IPS-20b (cell line): ENCODE measurements around the gene SLC24A4.

Experiments used
- H3K27ac ChIP-seq: one replicate; pipeline ENCODE4 v1.5.1; 2013; ENCODE audit warnings: low read length
- H3K27me3 ChIP-seq: 2 replicates; pipeline ENCODE4 v1.6.1; 2013; ENCODE audit warnings: mild to moderate bottlenecking, low read length, inconsistent platforms; ENCODE audit not compliant: insufficient read depth
- H3K36me3 ChIP-seq: 2 replicates; pipeline ENCODE4 v1.6.1; 2013; ENCODE audit warnings: low read depth, mild to moderate bottlenecking, inconsistent platforms, low read length, moderate library complexity; ENCODE audit not compliant: insufficient read depth
- H3K4me1 ChIP-seq: 2 replicates; pipeline ENCODE4 v1.6.1; 2013; ENCODE audit warnings: mild to moderate bottlenecking, control low read depth, inconsistent platforms, low read length, moderate library complexity; ENCODE audit not compliant: insufficient read depth
- H3K4me3 ChIP-seq: 2 replicates; pipeline ENCODE4 v1.5.1; 2013; ENCODE audit warnings: mild to moderate bottlenecking, low read length, inconsistent platforms
- H3K9ac ChIP-seq: 2 replicates; pipeline ENCODE4 v1.6.1; 2013; ENCODE audit warnings: low read depth, mild to moderate bottlenecking, inconsistent platforms, low read length, moderate library complexity
- H3K9me3 ChIP-seq: 2 replicates; pipeline ENCODE4 v1.6.1; 2013; ENCODE audit warnings: mild to moderate bottlenecking, low read depth, low read length, inconsistent platforms; ENCODE audit not compliant: insufficient read depth

Gene SLC24A4

GRCh38 chr14:92380131-92380530 is 57.2 kb downstream of the SLC24A4 start:
- Histone ChIP-seq H3K36me3 (no peaks in the 10 kb centered on the region), H3K9ac (no peak overlapping the region), H3K27ac (no peak overlapping the region), H3K4me3 (no peak overlapping the region), H3K4me1 (no peaks in the 10 kb centered on the region; the same call in 1 of the 2 replicates), H3K9me3 (no peaks in the 10 kb centered on the region), H3K27me3 (no peaks in the 10 kb centered on the region)

GRCh38 chr14:92380582-92380981 is 57.6 kb downstream of the SLC24A4 start:
- Histone ChIP-seq H3K9me3 (no peaks in the 10 kb centered on the region), H3K9ac (no peak overlapping the region), H3K4me3 (no peak overlapping the region), H3K4me1 (no peaks in the 10 kb centered on the region; the same call in 1 of the 2 replicates), H3K36me3 (no peaks in the 10 kb centered on the region), H3K27me3 (no peaks in the 10 kb centered on the region), H3K27ac (no peak overlapping the region)

DNA sequence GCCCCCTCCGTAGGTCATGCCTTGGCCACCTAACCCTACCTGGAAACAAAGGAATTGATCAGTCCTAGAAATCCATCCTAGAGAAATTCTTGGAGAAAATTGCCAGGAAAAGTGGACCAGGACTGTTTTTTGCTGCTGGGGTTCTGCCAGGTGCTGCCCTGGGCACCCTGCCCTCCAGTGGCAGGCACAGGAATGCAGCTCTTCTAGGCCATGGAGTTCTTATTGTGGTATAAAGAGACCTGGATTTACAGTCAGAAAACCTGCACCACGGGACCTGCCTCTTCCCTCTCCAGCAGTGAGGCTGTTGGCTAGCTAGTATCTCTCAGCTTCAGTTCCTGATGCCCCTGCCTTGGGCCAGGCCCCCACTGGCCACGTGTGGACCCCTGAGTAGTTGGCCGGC is 59.7 kb downstream of the SLC24A4 start:
- no peak overlapping the region for H3K9ac ChIP-seq
- no peak overlapping the region for H3K4me3 ChIP-seq
- H3K9me3 ChIP-seq, result no peaks in the 10 kb centered on the region
- H3K27ac ChIP-seq, result no peak overlapping the region
- H3K36me3 ChIP-seq, result no peaks in the 10 kb centered on the region
- H3K4me1 ChIP-seq, result peaks cover 5% of the 10 kb centered on the region; the same call in 1 of the 2 replicates
- H3K27me3 ChIP-seq, result no peaks in the 10 kb centered on the region

GRCh38 chr14:92383805-92384204 is 60.8 kb downstream of the SLC24A4 start:
- H3K4me1 ChIP-seq, result peaks cover 5% of the 10 kb centered on the region; the same call in 1 of the 2 replicates
- no peak overlapping the region for H3K4me3 ChIP-seq
- H3K9me3 ChIP-seq, result no peaks in the 10 kb centered on the region
- no peaks in the 10 kb centered on the region for H3K36me3 ChIP-seq
- H3K27me3 ChIP-seq, result no peaks in the 10 kb centered on the region
- no peak overlapping the region for H3K27ac ChIP-seq
- no peak overlapping the region for H3K9ac ChIP-seq

GRCh38 chr14:92384461-92385133 is 61.6 kb downstream of the SLC24A4 start:
- peaks cover 7% of the 10 kb centered on the region; the same call in 1 of the 2 replicates for H3K4me1 ChIP-seq
- H3K9ac ChIP-seq, result no peak overlapping the region
- H3K4me3 ChIP-seq, result no peak overlapping the region
- H3K9me3 ChIP-seq, result no peaks in the 10 kb centered on the region
- no peaks in the 10 kb centered on the region for H3K36me3 ChIP-seq
- H3K27me3 ChIP-seq, result no peaks in the 10 kb centered on the region
- H3K27ac ChIP-seq, result no peak overlapping the region

DNA sequence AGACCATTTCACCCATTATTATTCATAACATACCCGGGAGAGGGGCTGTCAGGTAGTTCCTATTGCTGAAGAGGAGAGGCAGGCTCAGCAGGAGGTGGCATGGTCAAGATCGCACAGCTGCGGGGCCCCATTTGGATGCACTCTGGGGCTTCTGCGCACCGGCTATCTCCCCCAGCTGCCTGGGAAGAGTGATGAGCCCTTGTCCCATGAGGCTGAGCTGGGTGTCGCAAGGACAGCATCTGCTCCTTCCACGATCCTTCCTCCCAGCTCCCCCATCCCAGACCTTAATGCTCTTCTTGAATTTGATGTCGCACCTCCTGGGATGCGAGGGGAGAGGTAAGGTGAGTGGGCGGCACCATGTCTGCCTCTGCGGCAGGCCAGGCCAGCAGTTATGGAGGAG is 62.6 kb downstream of the SLC24A4 start:
- Histone ChIP-seq H3K9me3 (no peaks in the 10 kb centered on the region), H3K4me1 (peaks cover 7% of the 10 kb centered on the region; the same call in 1 of the 2 replicates), H3K27me3 (no peaks in the 10 kb centered on the region), H3K36me3 (no peaks in the 10 kb centered on the region), H3K27ac (no peak overlapping the region), H3K4me3 (no peak overlapping the region), H3K9ac (no peak overlapping the region)

DNA sequence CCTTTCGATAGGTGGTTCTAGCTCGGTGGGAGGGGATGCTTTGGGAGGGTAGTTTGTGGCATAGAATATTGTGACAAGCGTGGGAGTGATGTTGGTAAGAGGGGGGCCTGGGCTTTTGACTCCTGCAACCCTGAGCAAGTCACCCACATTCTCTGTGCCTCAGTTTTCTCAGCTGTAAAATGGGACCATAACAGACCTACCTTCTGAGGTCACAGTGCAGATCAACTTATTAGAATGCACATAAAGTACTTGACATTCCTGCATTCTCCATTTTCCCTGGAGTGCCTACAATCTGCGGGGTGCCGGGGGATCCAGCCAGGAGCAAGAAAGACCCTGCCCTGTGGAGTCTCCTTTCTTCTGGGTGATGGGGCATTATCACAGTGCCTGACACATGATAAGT is 63.2 kb downstream of the SLC24A4 start:
- H3K27me3 ChIP-seq, result no peaks in the 10 kb centered on the region
- no peak overlapping the region for H3K4me3 ChIP-seq
- H3K9me3 ChIP-seq, result no peaks in the 10 kb centered on the region
- H3K4me1 ChIP-seq, result peaks cover 7% of the 10 kb centered on the region; the same call in 1 of the 2 replicates
- H3K27ac ChIP-seq, result no peak overlapping the region
- H3K36me3 ChIP-seq, result no peaks in the 10 kb centered on the region
- H3K9ac ChIP-seq, result no peak overlapping the region

- no peak overlapping the region for H3K4me3 ChIP-seq
- H3K9ac ChIP-seq, result no peak overlapping the region
- H3K36me3 ChIP-seq, result no peaks in the 10 kb centered on the region
- no peaks in the 10 kb centered on the region for H3K9me3 ChIP-seq
- no peaks in the 10 kb centered on the region for H3K27me3 ChIP-seq
- H3K4me1 ChIP-seq, result peaks cover 7% of the 10 kb centered on the region; the same call in 1 of the 2 replicates
- no peak overlapping the region for H3K27ac ChIP-seq
These were observed 63.7 kb downstream of the SLC24A4 start for GRCh38 chr14:92386637-92387036.

DNA sequence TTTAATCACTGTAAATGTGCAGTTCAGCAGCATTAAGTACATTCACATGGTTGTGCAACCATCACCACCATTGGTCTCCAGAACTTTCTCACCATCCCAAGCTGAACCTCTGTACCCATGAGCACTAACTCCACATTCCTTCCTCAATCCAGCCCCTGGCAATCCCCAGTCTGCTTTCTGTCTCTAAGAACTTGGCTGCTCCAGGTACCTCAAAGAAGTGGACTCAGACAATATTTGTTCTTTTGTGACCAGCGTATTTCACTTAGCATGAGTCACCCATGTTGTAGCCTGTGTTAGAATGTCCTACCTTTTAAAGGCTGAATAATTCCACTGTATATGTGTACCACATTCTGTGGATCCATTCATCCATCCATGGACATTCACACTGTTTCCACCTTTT is 64.6 kb downstream of the SLC24A4 start:
- Histone ChIP-seq H3K27me3 (no peaks in the 10 kb centered on the region), H3K36me3 (no peaks in the 10 kb centered on the region)

DNA sequence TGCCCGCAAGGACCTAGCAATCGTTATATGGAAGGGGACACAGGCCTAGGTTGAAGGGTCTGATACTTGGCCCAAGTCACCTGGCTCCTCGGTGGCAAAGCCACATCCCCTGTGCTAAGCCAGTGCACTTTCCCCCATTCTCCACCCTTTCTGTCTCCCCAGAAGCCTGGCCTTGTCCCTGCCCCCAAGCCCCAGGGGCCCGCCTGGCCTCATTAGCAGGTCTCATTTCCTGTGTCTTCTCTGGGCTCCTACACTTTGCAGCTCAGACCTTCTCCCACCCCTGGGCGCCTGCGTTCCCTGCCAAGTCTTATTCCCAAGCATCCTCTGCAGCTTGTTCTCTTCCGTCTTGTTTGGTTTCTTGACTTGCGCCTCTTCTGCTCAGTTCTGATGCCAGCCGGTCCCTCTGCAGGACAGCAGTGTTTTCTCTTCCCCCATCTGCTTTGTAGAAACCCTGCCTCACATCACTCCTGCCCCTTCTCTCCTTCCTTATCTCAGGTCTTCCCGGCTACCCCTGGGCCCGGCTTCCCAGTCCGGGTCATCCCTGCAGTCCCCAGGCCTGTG is 66.7 kb downstream of the SLC24A4 start:
- Histone ChIP-seq H3K4me1 (peaks cover 7% of the 10 kb centered on the region; the same call in 1 of the 2 replicates), H3K36me3 (no peaks in the 10 kb centered on the region), H3K27me3 (no peaks in the 10 kb centered on the region), H3K9me3 (no peaks in the 10 kb centered on the region), H3K9ac (no peak overlapping the region), H3K27ac (no peak overlapping the region), H3K4me3 (no peak overlapping the region)

More for the DNA sequence above, 64.6 kb downstream of the SLC24A4 start:
- no peak overlapping the region for H3K9ac ChIP-seq
- no peak overlapping the region for H3K27ac ChIP-seq
- H3K9me3 ChIP-seq, result no peaks in the 10 kb centered on the region
- no peak overlapping the region for H3K4me3 ChIP-seq
- peaks cover 7% of the 10 kb centered on the region; the same call in 1 of the 2 replicates for H3K4me1 ChIP-seq

DNA sequence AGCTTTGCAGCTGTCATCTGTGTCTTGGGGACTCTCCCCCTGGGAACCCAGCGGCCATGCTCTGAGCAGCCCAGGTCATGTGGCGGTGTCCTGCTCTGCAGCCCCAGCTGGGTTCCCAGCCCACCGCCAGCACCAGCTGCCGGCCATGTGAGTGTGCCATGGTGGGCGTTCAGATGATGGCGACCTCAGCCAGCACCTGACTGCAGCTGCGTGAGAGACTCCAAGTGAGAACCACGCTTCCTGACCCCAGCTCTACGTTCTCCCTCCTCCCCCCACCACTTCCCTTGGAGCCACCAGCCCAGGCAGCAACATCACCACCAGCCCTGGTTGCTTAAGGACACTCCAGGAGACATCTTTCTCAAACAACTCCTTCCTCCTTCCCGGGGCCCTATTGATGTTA is 68.8 kb downstream of the SLC24A4 start:
- Histone ChIP-seq H3K9ac (no peak overlapping the region), H3K9me3 (no peaks in the 10 kb centered on the region), H3K27ac (no peak overlapping the region), H3K36me3 (no peaks in the 10 kb centered on the region), H3K4me3 (no peak overlapping the region), H3K4me1 (peaks cover 6% of the 10 kb centered on the region; the same call in 1 of the 2 replicates), H3K27me3 (no peaks in the 10 kb centered on the region)

DNA sequence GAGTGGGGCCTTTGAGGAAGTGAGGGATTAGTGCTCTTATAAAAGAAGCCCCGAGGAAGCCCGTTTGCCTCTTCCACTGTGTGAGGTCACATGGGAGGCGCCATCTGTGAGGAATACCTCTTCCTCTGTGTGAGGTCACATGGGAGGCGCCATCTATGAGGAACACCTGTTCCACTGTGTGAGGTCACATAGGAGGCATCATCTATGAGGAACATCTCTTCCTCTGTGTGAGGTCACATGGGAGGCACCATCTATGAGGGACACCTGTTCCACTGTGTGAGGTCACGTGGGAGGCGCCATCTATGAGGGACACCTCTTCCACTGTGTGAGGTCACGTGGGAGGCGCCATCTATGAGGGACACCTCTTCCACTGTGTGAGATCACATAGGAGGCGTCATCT is 69.7 kb downstream of the SLC24A4 start:
- H3K27me3 ChIP-seq, result no peaks in the 10 kb centered on the region
- no peak overlapping the region for H3K27ac ChIP-seq
- peaks cover 16% of the 10 kb centered on the region; the same call in 1 of the 2 replicates for H3K4me1 ChIP-seq
- H3K9me3 ChIP-seq, result no peaks in the 10 kb centered on the region
- no peaks in the 10 kb centered on the region for H3K36me3 ChIP-seq
- no peak overlapping the region for H3K4me3 ChIP-seq
- no peak overlapping the region for H3K9ac ChIP-seq
